Measurements from ENCODE around the gene TSHZ2. TPM values are rescaled to one million over a fixed set of nuclear protein-coding genes. Genes with fewer than 3 reads are reported as not detected.

The TSHZ2 gene
- total and polyA plus RNA-seq, 9 of the 15 experiments (the other 6 are each of a cell fraction or from before 2014, with no cell fraction given), result 0.03 to 0.20 (median 0.05) TPM; not detected in 4

DNA sequence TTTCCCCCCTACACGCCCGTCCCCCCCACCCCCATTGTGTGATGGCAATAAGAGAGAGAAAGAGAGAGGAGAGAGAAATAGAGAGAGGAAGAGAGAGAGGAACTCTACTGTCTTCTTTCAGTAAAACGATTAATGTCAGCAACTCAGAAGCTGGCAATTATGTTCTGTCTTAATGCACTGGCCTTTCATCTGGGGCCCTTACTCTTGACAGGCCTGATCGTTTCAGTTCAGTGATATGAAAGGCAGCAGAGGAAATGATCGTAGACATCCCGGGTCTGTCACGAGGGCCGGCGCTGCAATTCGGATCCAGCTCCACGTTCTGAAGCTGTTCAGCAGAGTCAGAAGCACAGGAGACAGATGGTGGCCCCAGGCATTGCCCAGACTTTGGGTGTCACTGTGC, 312.5 kb downstream of the TSHZ2 start:
- TF ChIP-seq MBD1 (CRISPR knock-in tag; IDR thresholded peaks at IDR 0.05) (no peak), ZBTB49 (CRISPR knock-in tag; IDR thresholded peaks at IDR 0.05; ENCODE audit: borderline replicate concordance) (no peak), SRSF7 (optimal IDR thresholded peaks at IDR 0.05; ENCODE audit: low read depth, low read length) (no peak), GATAD2A (IDR thresholded peaks at IDR 0.05) (no peak), EHMT2 (IDR thresholded peaks at IDR 0.05) (no peak)
- TF ChIP-seq, protein P1, sequence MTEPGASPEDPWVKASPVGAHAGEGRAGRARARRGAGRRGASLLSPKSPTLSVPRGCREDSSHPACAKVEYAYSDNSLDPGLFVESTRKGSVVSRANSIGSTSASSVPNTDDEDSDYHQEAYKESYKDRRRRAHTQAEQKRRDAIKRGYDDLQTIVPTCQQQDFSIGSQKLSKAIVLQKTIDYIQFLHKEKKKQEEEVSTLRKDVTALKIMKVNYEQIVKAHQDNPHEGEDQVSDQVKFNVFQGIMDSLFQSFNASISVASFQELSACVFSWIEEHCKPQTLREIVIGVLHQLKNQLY (CRISPR knock-in tag; conservative IDR thresholded peaks at IDR 0.05), result no peak
- TF ChIP-seq, protein P2, sequence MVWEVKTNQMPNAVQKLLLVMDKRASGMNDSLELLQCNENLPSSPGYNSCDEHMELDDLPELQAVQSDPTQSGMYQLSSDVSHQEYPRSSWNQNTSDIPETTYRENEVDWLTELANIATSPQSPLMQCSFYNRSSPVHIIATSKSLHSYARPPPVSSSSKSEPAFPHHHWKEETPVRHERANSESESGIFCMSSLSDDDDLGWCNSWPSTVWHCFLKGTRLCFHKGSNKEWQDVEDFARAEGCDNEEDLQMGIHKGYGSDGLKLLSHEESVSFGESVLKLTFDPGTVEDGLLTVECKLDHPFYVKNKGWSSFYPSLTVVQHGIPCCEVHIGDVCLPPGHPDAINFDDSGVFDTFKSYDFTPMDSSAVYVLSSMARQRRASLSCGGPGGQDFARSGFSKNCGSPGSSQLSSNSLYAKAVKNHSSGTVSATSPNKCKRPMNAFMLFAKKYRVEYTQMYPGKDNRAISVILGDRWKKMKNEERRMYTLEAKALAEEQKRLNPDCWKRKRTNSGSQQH (CRISPR knock-in tag; IDR thresholded peaks at IDR 0.05), result no peak
- DNase-seq (ENCODE audit: extremely low read depth in 1 of 4, low spot score in 3 of 4), result no peak
- intact Hi-C loops (cut with micrococcal nuclease) (no loop called here), in situ Hi-C loops (cut with MboI) (no loop called here)
- no peak overlapping the region for H3K27ac ChIP-seq (ENCODE audit: extremely low read depth, low read depth, low read length)
- no peak for ATAC-seq
- H3K36me3 ChIP-seq (ENCODE audit: control insufficient read depth, insufficient read depth, low read length), result no peaks in the 10 kb centered on the region
- H3K4me1 ChIP-seq (replicated peaks in 1 of 2; ENCODE audit: control insufficient read depth in 2 of 2, insufficient read depth in 2 of 2, low read length in 2 of 2), result no peaks in the 10 kb centered on the region
- no peaks in the 10 kb centered on the region for H3K79me2 ChIP-seq (ENCODE audit: control insufficient read depth, insufficient read depth, low read length)
- peaks cover 16 to 17% of the 10 kb centered on the region in 2 experiments for H3K27me3 ChIP-seq (ENCODE audit: control insufficient read depth in 2 of 2, insufficient read depth in 2 of 2, low read length in 2 of 2)
- FAIRE-seq, result no peak
- no peak overlapping the region for H3K4me2 ChIP-seq (ENCODE audit: insufficient read depth, low read length)
- H3K9me1 ChIP-seq (ENCODE audit: control insufficient read depth, insufficient read depth, low read length), result no peaks in the 10 kb centered on the region
- BruUV-seq (replicated peaks), result no TSS peak
- H3K9ac ChIP-seq (ENCODE audit: insufficient read depth in 1 of 2, low read depth in 2 of 2, low read length in 2 of 2), result no peak overlapping the region
- H3K9me3 ChIP-seq (replicated peaks; ENCODE audit: control insufficient read depth, insufficient read depth, low read depth, low read length), result no peaks in the 10 kb centered on the region
- no peaks in the 10 kb centered on the region for H4K20me1 ChIP-seq (replicated peaks; ENCODE audit: control insufficient read depth, insufficient read depth, low read length)
- POLR2A ChIA-PET, result interaction anchor here (1.2 kb wide), 1 partner anchor 10 kb away, joined by 3 read pairs; no protein-coding TSS in a partner anchor
- CTCF ChIA-PET (ENCODE audit: low intra/inter-chr PET ratio), result no interaction called here
- no peak overlapping the region for H2AFZ ChIP-seq (ENCODE audit: low read depth, low read length)
- 2% methylated on average over 11 of the region's 11 CpGs for WGBS (ENCODE audit: insufficient coverage, low coverage, missing lambda C conversion rate)
- H3K4me3 ChIP-seq, result no peak overlapping the region
